HAP-1 (cell line): ENCODE results near the gene ATP8A2.

ENCODE experiments used
- DNase-seq, 2 experiments: peaks; one replicate each; pipeline ENCODE4 v3.0.0-alpha.2; 2016 to 2020; ENCODE audit warnings: low spot score in 2 of 2
- H3K27me3 ChIP-seq: fragments of 250-450 bp; sonication (Bioruptor Pico); 2 replicates; pipeline ENCODE4 v1.5.1; 2020; ENCODE audit warnings: low read depth, mild to moderate bottlenecking, moderate library complexity
- H3K36me3 ChIP-seq: fragments of 250-450 bp; sonication (Bioruptor Pico); replicated peaks from 2 replicates; pipeline ENCODE4 v1.5.1; 2020; ENCODE audit warnings: mild to moderate bottlenecking
- H3K4me1 ChIP-seq: fragments of 250-450 bp; sonication (Bioruptor Pico); 2 replicates; pipeline ENCODE4 v1.5.1; 2020; ENCODE audit warnings: mild to moderate bottlenecking
- H3K4me3 ChIP-seq: fragments of 250-450 bp; sonication (Bioruptor Pico); 2 replicates; pipeline ENCODE4 v1.5.1; 2020; ENCODE audit warnings: mild to moderate bottlenecking, moderate library complexity
- H3K9me3 ChIP-seq: fragments of 250-450 bp; sonication (Bioruptor Pico); 2 replicates; pipeline ENCODE4 v1.5.1; 2020; ENCODE audit warnings: mild to moderate bottlenecking, moderate library complexity
- in situ Hi-C: fragments of 300-500 bp; cut with MboI; formaldehyde crosslinking; loops from 3 replicates; pipeline ENCODE4 v1.14.3; 2020; ENCODE audit warnings: low sequenced_read_pairs, inconsistent platforms, mixed read lengths

Gene ATP8A2

DNA sequence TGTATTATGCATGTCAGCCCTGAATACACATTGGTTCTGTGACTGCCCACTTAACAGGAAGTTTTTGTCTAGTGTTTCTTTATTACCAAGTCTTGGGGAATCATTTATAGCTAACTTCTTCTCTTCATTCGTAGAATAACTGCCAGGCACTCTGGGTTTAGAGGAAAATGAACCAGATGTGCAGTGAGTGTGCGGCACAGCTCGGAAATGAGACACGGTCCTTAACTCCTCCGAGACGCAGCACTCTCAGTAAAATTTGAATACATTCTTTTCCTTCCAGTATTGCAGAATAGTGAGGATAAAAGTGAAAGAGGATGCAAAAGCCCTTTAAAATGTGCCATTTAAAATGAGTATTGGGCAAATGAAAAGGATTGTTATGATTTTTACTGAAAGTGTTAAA lies 29.2 kb downstream of the ATP8A2 start:
- Histone ChIP-seq H3K9me3 (no peaks in the 10 kb centered on the region), H3K36me3 (no peaks in the 10 kb centered on the region), H3K27me3 (no peaks in the 10 kb centered on the region; the same call in 1 of the 2 replicates), H3K4me1 (no peaks in the 10 kb centered on the region), H3K4me3 (no peak overlapping the region)
- in situ Hi-C loops, result no loop called here
- no peak for DNase-seq

DNA sequence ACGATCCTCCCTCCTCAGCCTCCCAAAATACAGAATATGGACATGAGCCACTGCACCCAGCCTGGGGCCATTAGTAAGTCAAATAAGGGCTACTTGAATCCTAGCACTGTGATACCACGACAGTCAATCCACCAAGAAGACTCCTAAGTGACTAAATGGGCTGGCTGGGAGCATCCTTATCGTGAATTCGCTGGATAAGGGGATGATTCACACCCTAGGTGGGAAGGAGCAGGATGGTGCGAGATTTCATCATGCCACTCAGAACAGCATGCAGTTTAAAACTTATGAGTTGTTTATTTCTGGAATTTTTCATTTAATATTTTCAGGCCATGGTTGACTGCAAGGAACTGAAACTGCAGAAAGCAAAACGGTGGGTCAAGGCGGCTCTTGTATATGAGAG lies 30.2 kb downstream of the ATP8A2 start:
- H3K4me3 ChIP-seq, result no peak overlapping the region
- in situ Hi-C loops, result no loop called here
- no peak for DNase-seq
- H3K9me3 ChIP-seq, result no peaks in the 10 kb centered on the region
- no peaks in the 10 kb centered on the region; the same call in 1 of the 2 replicates for H3K27me3 ChIP-seq
- H3K36me3 ChIP-seq, result no peaks in the 10 kb centered on the region
- no peaks in the 10 kb centered on the region for H3K4me1 ChIP-seq

DNA sequence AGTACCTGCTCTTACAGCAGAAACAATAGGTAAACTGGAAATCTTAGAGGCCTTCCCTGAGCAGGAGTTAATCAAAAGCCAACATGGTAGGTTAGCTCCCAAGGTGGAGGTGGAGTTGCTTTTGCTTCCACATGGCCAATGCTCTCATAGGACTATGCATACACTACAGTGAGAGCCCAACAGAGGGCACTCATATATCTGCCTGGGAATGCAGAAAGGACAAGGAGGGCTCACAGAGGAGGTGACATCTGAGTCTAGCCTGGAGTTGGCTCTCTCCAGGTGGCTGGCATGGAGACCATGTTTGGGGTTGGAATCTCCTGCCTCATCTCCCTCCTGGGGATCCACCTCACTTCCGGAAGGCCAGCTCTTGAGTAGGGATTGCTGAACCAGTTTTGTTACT lies 34.6 kb downstream of the ATP8A2 start:
- H3K27me3 ChIP-seq, result no peaks in the 10 kb centered on the region; the same call in 1 of the 2 replicates
- DNase-seq, result peak in 1 of 2 experiments; percentile 9
- no peaks in the 10 kb centered on the region for H3K36me3 ChIP-seq
- no peak overlapping the region for H3K4me3 ChIP-seq
- no peaks in the 10 kb centered on the region for H3K4me1 ChIP-seq
- peaks cover 2% of the 10 kb centered on the region; the same call in 1 of the 2 replicates for H3K9me3 ChIP-seq
- in situ Hi-C loops, result no loop called here

- Histone ChIP-seq H3K36me3 (no peaks in the 10 kb centered on the region), H3K4me3 (no peak overlapping the region), H3K4me1 (no peaks in the 10 kb centered on the region), H3K9me3 (peaks cover 2% of the 10 kb centered on the region; the same call in 1 of the 2 replicates), H3K27me3 (no peaks in the 10 kb centered on the region; the same call in 1 of the 2 replicates)
- no peak for DNase-seq
- in situ Hi-C loops, result no loop called here
Measured at GRCh38 chr13:25409938-25410337, 38.2 kb downstream of the ATP8A2 start.

DNA sequence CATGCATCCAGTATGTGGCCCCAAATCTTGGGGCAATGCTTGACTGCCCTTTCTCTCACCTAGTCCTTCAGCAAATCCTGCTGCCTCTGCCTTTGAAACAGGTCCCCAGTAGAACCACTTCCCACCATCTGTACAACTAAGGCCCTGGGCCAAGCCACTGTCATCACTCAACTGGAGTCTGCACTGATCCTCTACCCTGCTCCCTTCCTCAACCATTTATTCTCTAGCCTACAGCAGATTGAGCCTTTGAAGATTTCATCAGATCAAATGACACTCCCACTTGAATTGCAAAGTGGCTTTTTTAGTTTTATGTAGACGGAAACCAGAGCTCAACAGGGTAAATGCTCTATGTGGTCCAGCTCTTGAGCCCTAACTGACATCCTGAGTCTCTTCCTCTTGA lies 43.5 kb downstream of the ATP8A2 start:
- Histone ChIP-seq H3K4me3 (no peak overlapping the region), H3K9me3 (peaks cover 2% of the 10 kb centered on the region; the same call in 1 of the 2 replicates), H3K4me1 (no peaks in the 10 kb centered on the region), H3K27me3 (peaks cover 10% of the 10 kb centered on the region; the same call in 1 of the 2 replicates), H3K36me3 (no peaks in the 10 kb centered on the region)
- no peak for DNase-seq
- in situ Hi-C loops, result no loop called here

DNA sequence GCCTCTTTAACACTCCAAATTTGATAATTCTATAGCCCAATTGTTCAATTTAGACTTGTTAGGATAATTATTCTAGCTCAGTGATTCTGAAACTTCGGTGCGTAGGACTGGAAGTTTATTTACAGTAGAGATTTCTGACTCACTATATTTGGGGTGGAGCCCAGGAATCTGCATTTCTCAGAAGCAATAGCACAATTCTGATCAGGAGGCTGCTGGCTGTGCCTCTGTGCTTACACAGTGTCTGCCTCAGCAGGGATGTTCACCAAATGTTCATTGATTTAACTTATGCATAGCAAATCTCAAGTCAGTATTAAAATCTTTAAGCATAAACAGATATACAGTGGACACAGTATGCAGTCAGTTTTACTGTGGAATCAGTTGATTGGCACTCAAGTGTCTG lies 45.8 kb downstream of the ATP8A2 start:
- DNase-seq, result no peak
- in situ Hi-C loops, result no loop called here

DNA sequence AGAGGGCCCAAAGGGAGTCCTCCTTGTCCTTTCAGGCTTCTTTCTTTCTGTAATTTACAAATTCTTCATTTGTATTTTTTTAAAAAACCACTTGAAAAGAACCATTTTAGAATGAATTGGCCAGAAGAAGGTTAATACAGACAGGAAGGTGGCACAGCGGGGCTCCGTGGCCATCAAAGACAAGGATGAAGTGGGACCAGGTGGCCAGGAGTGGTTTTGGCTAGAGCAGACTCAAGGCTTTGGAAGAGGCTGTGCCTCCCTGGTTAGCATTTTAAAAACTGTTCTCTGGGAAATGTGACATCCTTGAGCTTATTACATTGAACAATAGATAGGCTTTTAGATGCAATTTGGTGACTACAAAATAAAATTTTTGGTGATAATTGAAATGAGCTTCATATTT lies 48.4 kb downstream of the ATP8A2 start:
- Histone ChIP-seq H3K4me3 (no peak overlapping the region), H3K9me3 (no peaks in the 10 kb centered on the region), H3K27me3 (peaks cover 10% of the 10 kb centered on the region; the same call in 1 of the 2 replicates), H3K4me1 (no peaks in the 10 kb centered on the region), H3K36me3 (no peaks in the 10 kb centered on the region)
- in situ Hi-C loops, result no loop called here
- DNase-seq, result no peak

More for the DNA sequence above, 45.8 kb downstream of the ATP8A2 start:
- Histone ChIP-seq H3K36me3 (no peaks in the 10 kb centered on the region), H3K4me1 (no peaks in the 10 kb centered on the region), H3K27me3 (peaks cover 10% of the 10 kb centered on the region; the same call in 1 of the 2 replicates), H3K9me3 (no peaks in the 10 kb centered on the region), H3K4me3 (no peak overlapping the region)

DNA sequence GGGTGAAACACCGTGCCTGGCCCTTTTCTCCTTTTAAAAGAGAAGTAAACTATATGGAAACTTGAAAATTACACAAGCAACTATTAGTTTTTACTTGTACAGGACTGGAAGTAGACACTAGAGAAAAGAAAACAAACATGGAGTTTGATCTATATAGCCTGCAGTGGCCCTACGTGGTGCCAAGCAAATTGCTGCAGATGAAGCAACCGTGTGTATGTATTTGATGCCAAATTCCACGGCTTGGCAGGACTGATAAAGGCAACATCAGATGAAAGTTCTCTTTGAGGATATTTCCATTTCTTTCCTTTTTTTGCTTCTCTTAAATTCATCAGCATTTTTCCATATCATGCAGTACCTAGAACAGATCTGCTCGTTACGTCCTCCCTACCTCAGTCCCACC lies 49.8 kb downstream of the ATP8A2 start:
- DNase-seq, result no peak
- Histone ChIP-seq H3K27me3 (peaks cover 10% of the 10 kb centered on the region; the same call in 1 of the 2 replicates), H3K36me3 (no peaks in the 10 kb centered on the region), H3K9me3 (no peaks in the 10 kb centered on the region), H3K4me3 (no peak overlapping the region), H3K4me1 (no peaks in the 10 kb centered on the region)
- in situ Hi-C loops, result no loop called here

GRCh38 chr13:25422153-25422552 lies 50.4 kb downstream of the ATP8A2 start:
- Histone ChIP-seq H3K4me1 (no peaks in the 10 kb centered on the region), H3K36me3 (no peaks in the 10 kb centered on the region), H3K9me3 (no peaks in the 10 kb centered on the region; the same call in 1 of the 2 replicates), H3K27me3 (peaks cover 10% of the 10 kb centered on the region; the same call in 1 of the 2 replicates), H3K4me3 (no peak overlapping the region)
- in situ Hi-C loops, result no loop called here
- no peak for DNase-seq

- H3K4me1 ChIP-seq, result no peaks in the 10 kb centered on the region
- no peaks in the 10 kb centered on the region for H3K36me3 ChIP-seq
- DNase-seq, result no peak
- in situ Hi-C loops, result no loop called here
- peaks cover 2% of the 10 kb centered on the region; the same call in 1 of the 2 replicates for H3K27me3 ChIP-seq
- no peaks in the 10 kb centered on the region; the same call in 1 of the 2 replicates for H3K9me3 ChIP-seq
- no peak overlapping the region for H3K4me3 ChIP-seq
Measured at GRCh38 chr13:25423831-25424230, 52.1 kb downstream of the ATP8A2 start.

GRCh38 chr13:25429466-25429865 lies 57.7 kb downstream of the ATP8A2 start:
- H3K27me3 ChIP-seq, result no peaks in the 10 kb centered on the region
- in situ Hi-C loops, result no loop called here
- H3K9me3 ChIP-seq, result no peaks in the 10 kb centered on the region; the same call in 1 of the 2 replicates
- no peak overlapping the region for H3K4me3 ChIP-seq
- DNase-seq, result no peak
- no peaks in the 10 kb centered on the region for H3K36me3 ChIP-seq
- H3K4me1 ChIP-seq, result no peaks in the 10 kb centered on the region

DNA sequence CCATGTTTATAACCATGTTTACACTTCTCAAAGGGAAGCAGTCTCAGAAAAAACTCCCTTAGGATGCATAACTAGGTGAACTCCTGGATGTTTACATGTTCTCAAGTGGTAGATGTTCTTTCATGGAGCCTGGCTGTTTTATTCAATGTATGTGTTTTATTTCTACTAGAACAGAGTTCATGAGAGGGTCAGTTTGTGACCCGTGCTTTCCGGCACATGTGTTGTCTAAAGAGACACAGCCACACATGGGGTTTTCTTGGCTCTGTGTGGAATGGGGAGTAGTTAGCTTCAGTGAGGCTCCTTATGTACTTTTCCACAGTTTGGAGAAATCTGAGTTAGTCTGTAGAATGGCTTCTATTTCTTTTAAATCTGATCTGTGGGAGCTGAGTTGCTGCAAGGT lies 60.9 kb downstream of the ATP8A2 start:
- no peaks in the 10 kb centered on the region for H3K4me1 ChIP-seq
- no peaks in the 10 kb centered on the region for H3K9me3 ChIP-seq
- in situ Hi-C loops, result no loop called here
- no peak for DNase-seq
- no peaks in the 10 kb centered on the region for H3K27me3 ChIP-seq
- no peak overlapping the region for H3K4me3 ChIP-seq
- H3K36me3 ChIP-seq, result no peaks in the 10 kb centered on the region

- Histone ChIP-seq H3K9me3 (no peaks in the 10 kb centered on the region), H3K4me1 (no peaks in the 10 kb centered on the region), H3K36me3 (no peaks in the 10 kb centered on the region), H3K27me3 (peaks cover 20% of the 10 kb centered on the region), H3K4me3 (no peak overlapping the region)
- no peak for DNase-seq
- in situ Hi-C loops, result no loop called here
Measured at GRCh38 chr13:25440061-25440460, 68.3 kb downstream of the ATP8A2 start.

DNA sequence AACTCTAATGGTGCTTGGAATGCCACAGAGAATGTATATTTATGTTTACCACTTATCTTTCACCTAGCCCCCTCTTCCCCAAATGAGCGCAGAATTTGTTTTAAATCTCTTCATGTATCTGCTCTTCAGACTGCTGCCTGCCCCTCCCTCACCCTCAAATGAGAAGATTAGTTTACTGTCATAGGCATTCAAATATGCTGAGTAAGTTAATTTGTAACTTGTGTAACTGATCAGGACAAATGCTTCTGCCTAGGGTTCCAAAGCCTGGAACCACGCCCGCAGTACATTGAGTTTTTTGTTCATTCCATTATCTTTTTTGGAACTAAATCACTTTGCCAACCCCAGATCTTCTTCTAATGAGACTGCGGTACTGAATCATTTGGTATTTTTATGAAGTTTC lies 74.5 kb downstream of the ATP8A2 start:
- H3K4me1 ChIP-seq, result no peaks in the 10 kb centered on the region
- H3K4me3 ChIP-seq, result no peak overlapping the region
- no peak for DNase-seq
- H3K9me3 ChIP-seq, result no peaks in the 10 kb centered on the region
- in situ Hi-C loops, result no loop called here
- no peaks in the 10 kb centered on the region for H3K36me3 ChIP-seq
- peaks cover 11% of the 10 kb centered on the region for H3K27me3 ChIP-seq

GRCh38 chr13:25447396-25447795 lies 75.6 kb downstream of the ATP8A2 start:
- Histone ChIP-seq H3K36me3 (no peaks in the 10 kb centered on the region), H3K4me3 (no peak overlapping the region), H3K4me1 (no peaks in the 10 kb centered on the region), H3K27me3 (peaks cover 6% of the 10 kb centered on the region; the same call in 1 of the 2 replicates), H3K9me3 (no peaks in the 10 kb centered on the region)
- DNase-seq, result no peak
- in situ Hi-C loops, result no loop called here
